GM19397 (cell line): ENCODE data around the gene C22orf23.
"Not testable (repeated sequence)": the region's sequence is repeated elsewhere in the genome, so short reads cannot be mapped to it uniquely, and the experiment has no call there.

Experiments
- ATAC-seq: cut with Tn5 transposase; IDR thresholded peaks from one replicate; pipeline ENCODE4 v1.9.1; 2021; ENCODE audit warnings: mild to moderate bottlenecking, moderate library complexity; ENCODE audit not compliant: unreplicated experiment

The C22orf23 gene

GRCh38 chr22:37957232-37957631, 3.8 kb upstream of the C22orf23 start:
- no peak for ATAC-seq

- ATAC-seq: not testable (repeated sequence)
Measured at GRCh38 chr22:37955825-37956397, 2.5 kb upstream of the C22orf23 start.

GRCh38 chr22:37954686-37955085, 1.3 kb upstream of the C22orf23 start:
- ATAC-seq: no peak

- ATAC-seq: no peak
Measured at GRCh38 chr22:37953062-37953436, 352 bp downstream of the C22orf23 start.

GRCh38 chr22:37952629-37953028, 772 bp downstream of the C22orf23 start:
- not testable (repeated sequence) for ATAC-seq

- ATAC-seq: no peak
Measured at GRCh38 chr22:37951305-37951704, 2.1 kb downstream of the C22orf23 start.

GRCh38 chr22:37947142-37947795, 6.1 kb downstream of the C22orf23 start:
- ATAC-seq: not testable (repeated sequence)

- not testable (repeated sequence) for ATAC-seq
Measured at GRCh38 chr22:37944423-37944822, 9.0 kb downstream of the C22orf23 start.

GRCh38 chr22:37943825-37944198, 9.6 kb downstream of the C22orf23 start:
- no peak for ATAC-seq

GRCh38 chr22:37943136-37943824, 10.1 kb downstream of the C22orf23 start:
- no peak for ATAC-seq

GRCh38 chr22:37942133-37942532, 11.3 kb downstream of the C22orf23 start:
- no peak for ATAC-seq

GRCh38 chr22:37940698-37941376, 12.6 kb downstream of the C22orf23 start:
- ATAC-seq: no peak

- ATAC-seq: peak; percentile 76
Measured at GRCh38 chr22:37933711-37934376, 19.6 kb downstream of the C22orf23 start.

- ATAC-seq: no peak
Measured at GRCh38 chr22:37932821-37933578, 20.4 kb downstream of the C22orf23 start.

GRCh38 chr22:37932401-37932800, 21.0 kb downstream of the C22orf23 start:
- ATAC-seq: no peak

GRCh38 chr22:37931893-37932389, 21.5 kb downstream of the C22orf23 start:
- no peak for ATAC-seq

- ATAC-seq: no peak
Measured at GRCh38 chr22:37930952-37931440, 22.4 kb downstream of the C22orf23 start.

- ATAC-seq: no peak
Measured at GRCh38 chr22:37930270-37930951, 23.0 kb downstream of the C22orf23 start.

GRCh38 chr22:37929390-37929789, 24.0 kb downstream of the C22orf23 start:
- no peak for ATAC-seq

- no peak for ATAC-seq
Measured at GRCh38 chr22:37927637-37927936, 25.8 kb downstream of the C22orf23 start.
